Type B pancreatic cell (in vitro differentiated cells): ENCODE data around the gene EFNB1. TPM values are rescaled to one million over a fixed set of nuclear protein-coding genes. Genes with fewer than 3 reads are reported as not detected.

ENCODE experiments used
- DNase-seq: peaks from one replicate; pipeline ENCODE4 v3.0.0; 2021; ENCODE audit warnings: mixed read lengths; ENCODE audit not compliant: unreplicated experiment; ENCODE audit errors: extremely low spot score
- H3K27ac Mint-ChIP-seq: 2 replicates; pipeline ENCODE4 v1.8.0; 2021; ENCODE audit warnings: mild to moderate bottlenecking, mixed read lengths
- H3K27me3 Mint-ChIP-seq: 2 replicates; pipeline ENCODE4 v1.8.0; 2021; ENCODE audit warnings: mixed read lengths
- H3K36me3 Mint-ChIP-seq: 2 replicates; pipeline ENCODE4 v1.8.0; 2021; ENCODE audit warnings: mixed read lengths
- H3K4me1 Mint-ChIP-seq: one replicate; pipeline ENCODE4 v1.8.0; 2021; ENCODE audit warnings: mixed read lengths; ENCODE audit not compliant: unreplicated experiment
- H3K4me3 Mint-ChIP-seq: 2 replicates; pipeline ENCODE4 v1.8.0; 2021; ENCODE audit warnings: mild to moderate bottlenecking, mixed read lengths
- H3K9me3 Mint-ChIP-seq: 2 replicates; pipeline ENCODE4 v1.8.0; 2021; ENCODE audit warnings: mixed read lengths
- CTCF ChIP-seq: fragments of 200-600 bp; sonication (generic); conservative IDR thresholded peaks from 2 replicates; pipeline ENCODE4 v1.5.0; 2021; ENCODE audit warnings: antibody characterized with exemption, mild to moderate bottlenecking
- total RNA-seq: library from RNA; stranded (reverse); gene quantifications from 2 replicates; pipeline ENCODE4 v1.2.1, GENCODE V29; 2021; ENCODE audit warnings: low replicate concordance

Gene EFNB1
- total RNA-seq, 1 donor from 2014 or later, result 63.7 TPM

GRCh38 chrX:68830419-68831404 is 1.9 kb downstream of the EFNB1 start:
- H3K27ac Mint-ChIP-seq, result peak overlapping the region; percentile 59
- H3K9me3 Mint-ChIP-seq, result no peaks in the 10 kb centered on the region
- DNase-seq, result peak; percentile 60
- H3K4me1 Mint-ChIP-seq, result peaks cover 14% of the 10 kb centered on the region
- H3K27me3 Mint-ChIP-seq, result no peaks in the 10 kb centered on the region
- H3K4me3 Mint-ChIP-seq, result peak overlapping the region; percentile 95
- H3K36me3 Mint-ChIP-seq, result no peaks in the 10 kb centered on the region
- TF ChIP-seq CTCF, result no peak

- H3K4me3 Mint-ChIP-seq, result peak overlapping the region; percentile 95
- peak; percentile 36 for DNase-seq
- no peaks in the 10 kb centered on the region for H3K27me3 Mint-ChIP-seq
- H3K27ac Mint-ChIP-seq, result peak overlapping the region; percentile 76
- no peak for TF ChIP-seq CTCF
- H3K4me1 Mint-ChIP-seq, result peaks cover 11% of the 10 kb centered on the region
- no peaks in the 10 kb centered on the region for H3K9me3 Mint-ChIP-seq
- H3K36me3 Mint-ChIP-seq, result no peaks in the 10 kb centered on the region
These were observed 2.7 kb downstream of the EFNB1 start for GRCh38 chrX:68831405-68832100.

GRCh38 chrX:68832101-68832416 is 3.2 kb downstream of the EFNB1 start:
- H3K9me3 Mint-ChIP-seq, result no peaks in the 10 kb centered on the region
- no peaks in the 10 kb centered on the region for H3K27me3 Mint-ChIP-seq
- peak overlapping the region; percentile 95 for H3K4me3 Mint-ChIP-seq

DNA sequence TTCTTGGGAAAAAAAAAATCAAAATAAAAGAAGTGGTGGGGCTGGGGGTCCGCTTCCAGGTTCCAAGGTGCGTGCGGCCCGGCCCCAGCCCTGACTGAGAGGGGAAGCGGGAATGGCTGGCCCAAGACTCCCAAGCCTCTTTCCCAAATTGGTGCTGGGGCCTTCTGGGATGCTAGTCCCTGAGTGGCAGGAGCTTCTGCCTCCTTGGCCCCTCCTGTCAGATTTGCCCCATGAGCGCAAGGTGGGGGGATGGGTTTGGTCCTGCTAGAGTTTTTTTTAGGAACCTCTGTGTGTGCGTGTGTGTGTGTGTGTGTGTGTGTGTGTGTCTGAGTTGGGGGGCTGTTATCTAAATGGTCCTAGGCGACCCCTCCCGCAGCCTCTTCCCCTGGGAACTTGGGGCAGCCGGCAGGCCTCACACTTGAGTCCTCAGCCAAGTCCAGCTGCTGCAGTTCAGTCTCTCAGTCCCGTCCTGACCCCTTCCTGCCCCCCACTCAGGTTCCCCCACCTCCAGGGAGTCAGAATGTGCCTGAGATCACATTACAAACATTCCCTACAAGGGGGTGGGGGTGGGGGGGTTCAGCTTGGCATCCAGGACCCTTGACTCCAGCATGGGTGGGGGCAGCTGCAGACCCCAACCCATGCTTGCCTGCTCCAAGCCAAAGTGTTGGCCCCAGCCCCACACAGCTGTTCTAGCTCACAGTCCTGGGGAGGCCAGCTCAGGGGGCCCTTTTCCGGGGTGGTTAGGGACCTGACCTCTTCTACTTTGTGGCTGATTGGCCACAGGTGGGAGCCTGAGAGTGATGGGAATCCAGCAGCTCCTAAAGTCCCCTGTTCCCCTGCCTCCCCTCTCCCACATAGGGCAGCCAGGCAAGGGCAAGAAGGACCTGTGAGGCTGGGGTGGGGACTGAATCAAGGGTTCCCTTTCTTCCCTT is 4.0 kb downstream of the EFNB1 start:
- H3K27me3 Mint-ChIP-seq, result no peaks in the 10 kb centered on the region

More at GRCh38 chrX:68832101-68832416, 3.2 kb downstream of the EFNB1 start:
- no peak for TF ChIP-seq CTCF
- peak overlapping the region; percentile 76 for H3K27ac Mint-ChIP-seq
- H3K36me3 Mint-ChIP-seq, result peaks cover 4% of the 10 kb centered on the region
- peak; percentile 40 for DNase-seq
- H3K4me1 Mint-ChIP-seq, result peaks cover 15% of the 10 kb centered on the region

More for the DNA sequence above, 4.0 kb downstream of the EFNB1 start:
- Mint-ChIP-seq H3K9me3 (no peaks in the 10 kb centered on the region), H3K4me3 (peak overlapping the region; percentile 95), H3K36me3 (peaks cover 4% of the 10 kb centered on the region), H3K27ac (peak overlapping the region; percentile 76), H3K4me1 (peaks cover 14% of the 10 kb centered on the region)
- TF ChIP-seq CTCF, result no peak
- DNase-seq, result peak; percentile 43
